Fibroblast of peridontal ligament (primary cell): ENCODE results near the gene MEA1.
"Not testable (repeated sequence)": the region's sequence is repeated elsewhere in the genome, so short reads cannot be mapped to it uniquely, and the experiment has no call there.

Experiments used
- DNase-seq: peaks from one replicate; pipeline ENCODE4 v3.0.0-alpha.2; 2010; ENCODE audit errors: extremely low read depth

The MEA1 gene

DNA sequence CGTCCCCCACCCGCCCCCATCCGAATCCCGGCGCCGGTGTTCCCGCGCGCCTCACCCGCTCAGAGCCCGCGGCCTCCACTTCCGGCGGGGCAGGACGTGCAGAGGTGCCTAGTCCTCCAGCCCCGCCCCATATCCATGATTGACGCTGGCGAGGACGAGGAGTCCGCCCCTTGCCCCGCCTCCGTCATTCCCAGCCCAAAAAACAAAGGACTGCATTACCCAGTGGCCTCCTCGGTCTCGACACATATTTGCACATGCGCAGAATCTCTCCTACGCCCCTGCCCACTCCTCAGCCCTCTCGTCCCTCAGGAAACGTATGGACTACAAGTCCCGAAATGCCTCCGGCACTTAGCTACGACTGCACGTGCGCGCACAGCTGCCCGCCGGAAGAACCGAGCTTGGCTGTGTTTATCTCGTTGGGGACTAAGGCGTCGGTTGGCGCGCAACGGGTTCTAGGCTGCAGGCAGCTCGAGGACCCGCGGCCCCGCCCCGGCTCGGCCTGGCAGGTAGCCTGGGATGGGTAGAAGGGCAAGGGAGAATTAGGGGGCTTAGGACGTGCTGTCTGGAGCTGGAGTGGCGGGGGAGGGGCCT, at the start of gene MEA1, which contains the start of gene KLHDC3:
Gene MEA1, minus strand, starts transcription at position 104 of the 591 bp plus-strand sequence. CDS start 133 bp downstream, outside the sequence.
Gene KLHDC3, plus strand, starts transcription at position 407 of the 591 bp plus-strand sequence. CDS start 2,944 bp downstream, outside the sequence.
- DNase-seq = peak; percentile 100

GRCh38 chr6:43062818-43063217, 49.1 kb upstream of the MEA1 start:
- no peak for DNase-seq

- no peak for DNase-seq
Observed at GRCh38 chr6:43061861-43062260, 48.1 kb upstream of the MEA1 start.

DNA sequence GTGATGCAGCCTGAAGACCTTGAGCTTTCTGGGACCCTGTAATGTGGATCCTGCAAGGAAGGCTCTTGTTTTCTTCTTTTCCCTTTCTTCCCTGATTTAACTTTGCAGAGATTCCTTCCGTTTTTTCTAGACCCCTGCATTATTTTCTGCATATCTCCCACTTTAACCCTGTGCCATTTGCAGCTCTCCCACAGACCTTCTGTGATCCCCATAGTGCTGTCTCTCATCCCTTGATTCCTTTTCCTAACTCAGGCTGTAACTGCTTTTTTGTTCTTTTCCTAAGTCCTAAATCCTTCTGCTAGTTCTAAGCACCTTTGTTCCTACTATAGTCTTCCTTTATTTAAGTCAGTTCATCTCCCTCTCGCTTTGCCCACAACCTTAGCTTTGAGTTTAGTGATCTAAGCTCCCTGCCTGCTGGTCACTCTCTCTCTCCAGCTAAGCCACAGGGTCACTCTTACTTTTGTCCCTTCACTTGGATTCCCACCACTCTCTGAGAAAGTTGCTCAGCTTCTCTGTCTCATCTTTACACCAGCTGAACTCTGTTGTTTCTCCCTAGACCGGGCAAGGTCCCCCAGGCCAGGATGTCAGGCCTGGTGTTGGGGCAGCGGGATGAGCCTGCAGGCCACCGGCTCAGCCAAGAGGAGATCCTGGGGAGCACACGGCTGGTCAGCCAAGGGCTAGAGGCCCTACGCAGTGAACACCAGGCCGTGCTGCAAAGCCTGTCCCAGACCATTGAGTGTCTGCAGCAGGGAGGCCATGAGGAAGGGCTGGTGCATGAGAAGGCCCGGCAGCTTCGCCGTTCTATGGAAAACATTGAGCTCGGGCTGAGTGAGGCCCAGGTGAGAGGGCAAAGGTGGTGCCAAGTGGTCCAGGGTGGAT, 47.2 kb upstream of the MEA1 start:
- no peak for DNase-seq

DNA sequence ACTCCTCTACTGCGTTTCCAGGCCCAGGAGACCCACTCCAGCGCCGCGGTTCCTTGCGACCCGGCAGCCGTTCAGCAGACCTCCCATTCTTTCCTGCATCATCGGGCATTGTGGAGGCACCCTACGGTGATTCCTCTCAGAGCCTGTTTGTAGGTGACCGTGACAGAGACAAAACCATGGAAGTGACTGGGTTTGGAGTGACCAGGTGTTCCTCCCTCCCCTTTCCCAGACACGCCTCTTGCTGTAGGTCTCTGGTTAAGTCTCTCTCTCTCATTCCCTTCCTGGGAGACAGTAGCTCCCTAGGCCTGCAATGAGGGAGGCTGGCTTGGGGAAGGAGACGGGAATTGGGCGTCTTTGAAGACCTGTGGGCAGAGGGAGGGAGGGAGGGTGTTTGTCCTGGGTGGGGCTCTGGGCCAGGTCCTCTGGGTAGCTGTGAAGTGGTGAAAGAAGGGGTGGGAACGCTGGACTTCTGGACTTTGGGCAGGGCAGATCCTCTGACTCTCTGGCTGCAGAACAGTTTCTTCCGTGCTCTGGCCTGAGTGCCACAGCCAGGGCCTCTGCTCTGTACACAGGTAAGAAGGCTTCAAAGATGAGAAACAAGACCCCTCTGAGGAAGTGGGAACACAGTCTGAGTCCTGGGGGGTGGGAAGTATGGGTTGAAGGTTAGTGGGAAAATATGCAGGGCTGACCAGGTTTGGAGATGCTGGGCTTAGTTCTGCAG, 46.4 kb upstream of the MEA1 start:
- peak; percentile 3 for DNase-seq

- DNase-seq = peak; percentile 98
Observed at GRCh38 chr6:43059168-43060033, 45.7 kb upstream of the MEA1 start, which contains the start of the genes KLC4 and MRPL2. TSS of gene KLC4 (plus strand) at chr6:43059631. CDS start at chr6:43061336, 1,705 bp downstream. TSS of gene MRPL2 (minus strand) at chr6:43059434. CDS start at chr6:43059381, 53 bp downstream.

GRCh38 chr6:43058531-43058930, 44.8 kb upstream of the MEA1 start:
- no peak for DNase-seq

GRCh38 chr6:43055966-43056365, 42.2 kb upstream of the MEA1 start:
- DNase-seq = no peak

GRCh38 chr6:43054206-43054943, 40.6 kb upstream of the MEA1 start:
- peak; percentile 33 for DNase-seq

- peak; percentile 94 for DNase-seq
Observed at GRCh38 chr6:43053545-43054205, 39.9 kb upstream of the MEA1 start, which contains the start of gene CUL7. TSS of gene CUL7 (minus strand) at chr6:43053851. CDS start at chr6:43052788, 1,063 bp downstream.

GRCh38 chr6:43052842-43053544, 39.2 kb upstream of the MEA1 start:
- peak; percentile 34 for DNase-seq

- DNase-seq = no peak
Observed at GRCh38 chr6:43052225-43052841, 38.6 kb upstream of the MEA1 start.

- DNase-seq = no peak
Observed at GRCh38 chr6:43050981-43051380, 37.2 kb upstream of the MEA1 start.

- no peak for DNase-seq
Observed at GRCh38 chr6:43047998-43048397, 34.3 kb upstream of the MEA1 start.

DNA sequence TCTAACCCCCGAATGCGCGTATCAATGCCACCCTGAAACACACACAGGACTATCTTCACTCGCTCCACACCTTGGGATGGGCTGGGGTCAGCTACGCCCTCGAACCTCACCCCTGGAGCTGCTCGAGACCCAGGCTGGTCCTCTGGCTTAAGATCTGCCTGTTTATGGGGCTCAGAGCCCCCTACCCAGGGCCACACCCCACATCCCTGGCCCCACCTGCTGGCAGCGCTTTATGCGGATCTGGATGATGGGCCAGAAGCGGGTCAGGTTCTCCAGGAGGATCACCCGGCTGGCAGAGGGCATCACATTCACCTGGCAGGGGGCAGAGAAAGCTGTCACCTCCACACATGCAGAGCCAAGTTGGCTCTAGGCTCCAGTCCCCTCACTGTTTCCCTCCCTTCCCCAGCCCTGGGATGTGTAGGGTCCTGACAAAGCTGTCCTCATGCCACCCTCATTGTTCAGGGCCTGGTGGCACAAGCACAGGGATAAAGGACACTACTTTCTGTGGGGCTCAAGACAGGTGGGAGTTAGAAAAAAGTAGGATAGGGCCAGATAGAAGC, 31.7 kb upstream of the MEA1 start:
- DNase-seq = no peak

- DNase-seq = no peak
Observed at GRCh38 chr6:43043310-43043709, 29.6 kb upstream of the MEA1 start.

- not testable (repeated sequence) for DNase-seq
Observed at GRCh38 chr6:43041475-43041874, 27.7 kb upstream of the MEA1 start.

- DNase-seq = no peak
Observed at GRCh38 chr6:43040542-43041257, 27.0 kb upstream of the MEA1 start.
